ENCODE results near the gene DCBLD2. TPM values are rescaled to one million over a fixed set of nuclear protein-coding genes. Genes with fewer than 3 reads are reported as not detected.

The DCBLD2 gene
- polyA plus RNA-seq, 1 of the 3 experiments (the other 2 are of a cell fraction) = 159 TPM

- no peaks in the 10 kb centered on the region for H3K9me2 ChIP-seq
- no peak for DNase-seq
- TF ChIP-seq FOXJ3 (CRISPR knock-in tag; IDR thresholded peaks at IDR 0.05) = no peak
- TF ChIP-seq USF1 (IDR thresholded peaks at IDR 0.05; ENCODE audit: borderline replicate concordance, low read depth) = no peak
- TF ChIP-seq REST (IDR thresholded peaks at IDR 0.05; ENCODE audit: low read depth, low read length) = no peak
- TF ChIP-seq TCF12 (IDR thresholded peaks at IDR 0.05) = no peak
- no peak for TF ChIP-seq SIN3A (IDR thresholded peaks at IDR 0.05; ENCODE audit: borderline replicate concordance, low read depth, low read length)
- no peak for TF ChIP-seq RFX5 (IDR thresholded peaks at IDR 0.05; ENCODE audit: low read length)
- no peak for TF ChIP-seq MAX (IDR thresholded peaks at IDR 0.05; ENCODE audit: low read depth)
- no peaks in the 10 kb centered on the region for H4K20me1 ChIP-seq (ENCODE audit: insufficient read depth)
- POLR2A ChIA-PET = interaction anchor here (1.1 to 3.9 kb wide), 2 partner anchors 30 to 137 kb away, joined by 3 to 50 read pairs; partner anchors contain the start of gene DCBLD2
- no peaks in the 10 kb centered on the region for H3K27me3 ChIP-seq (ENCODE audit: insufficient read depth)
- H3K4me2 ChIP-seq = peak overlapping the region; percentile 29
- CTCF ChIA-PET = interaction anchor here (0.8 to 1.0 kb wide), 2 partner anchors 33 to 53 kb away, joined by 3 read pairs; no protein-coding TSS in a partner anchor
- H3K9me3 ChIP-seq = no peaks in the 10 kb centered on the region
- no peaks in the 10 kb centered on the region for H3F3A ChIP-seq (replicated peaks; ENCODE audit: insufficient read depth)
- peaks cover 57% of the 10 kb centered on the region; the same call in 1 of the 2 replicates for H3K79me2 ChIP-seq (ENCODE audit: insufficient read depth)
- H3K4me1 ChIP-seq (ENCODE audit: control insufficient read depth in 1 of 2, insufficient read depth in 2 of 2, low read depth in 1 of 2, low read length in 1 of 2) = peaks cover 22 to 55% of the 10 kb centered on the region in 2 experiments
- 51% methylated on average over 4 of the region's 4 CpGs for WGBS (ENCODE audit: low lambda C conversion rate)
- H3K27ac ChIP-seq (ENCODE audit: low read depth in 2 of 2, low read length in 1 of 2) = peak overlapping the region in 1 of 2 experiments; percentile 92; a peak in 2 of 4 replicates
- peaks cover 3 to 5% of the 10 kb centered on the region in 2 experiments for H3K36me3 ChIP-seq (replicated peaks in 1 of 2; ENCODE audit: control insufficient read depth in 1 of 2, insufficient read depth in 2 of 2, low read length in 1 of 2)
- peak overlapping the region in 1 of 2 experiments; percentile 6; a peak in 2 of 4 replicates for H3K4me3 ChIP-seq (ENCODE audit: low read depth in 2 of 2, low read length in 1 of 2)
- H3K9ac ChIP-seq = no peak overlapping the region
- no peak overlapping the region for H2AFZ ChIP-seq (ENCODE audit: low read depth)
Observed at GRCh38 chr3:98764472-98764884, 137.0 kb downstream of the DCBLD2 start.

GRCh38 chr3:98763819-98764418 is 137.6 kb downstream of the DCBLD2 start:
- H2AFZ ChIP-seq (ENCODE audit: low read depth) = no peak overlapping the region
- no peak overlapping the region for H3K9ac ChIP-seq
- H3K4me1 ChIP-seq (ENCODE audit: control insufficient read depth in 1 of 2, insufficient read depth in 2 of 2, low read depth in 1 of 2, low read length in 1 of 2) = peaks cover 19 to 55% of the 10 kb centered on the region in 2 experiments
- TF ChIP-seq CTCF (IDR thresholded peaks at IDR 0.05) (no peak), USF2 (IDR thresholded peaks at IDR 0.05; ENCODE audit: borderline replicate concordance, low read depth, low read length) (no peak), NFIC (IDR thresholded peaks at IDR 0.05; ENCODE audit: borderline replicate concordance) (no peak), FOXM1 (IDR thresholded peaks at IDR 0.05; ENCODE audit: low read depth) (no peak), RAD21 (IDR thresholded peaks at IDR 0.05; ENCODE audit: low read length) (no peak)
- H4K20me1 ChIP-seq (ENCODE audit: insufficient read depth) = no peaks in the 10 kb centered on the region
- 71% methylated on average over 5 of the region's 5 CpGs for WGBS (ENCODE audit: low lambda C conversion rate)
- no peaks in the 10 kb centered on the region for H3F3A ChIP-seq (replicated peaks; ENCODE audit: insufficient read depth)
- peaks cover 55% of the 10 kb centered on the region; the same call in 1 of the 2 replicates for H3K79me2 ChIP-seq (ENCODE audit: insufficient read depth)
- no peaks in the 10 kb centered on the region for H3K27me3 ChIP-seq (ENCODE audit: insufficient read depth)
- peak overlapping the region; percentile 29 for H3K4me2 ChIP-seq
- peak overlapping the region in 1 of 2 experiments; percentile 92; a peak in 3 of 4 replicates for H3K27ac ChIP-seq (ENCODE audit: low read depth in 2 of 2, low read length in 1 of 2)
- peaks cover 5 to 6% of the 10 kb centered on the region in 2 experiments for H3K36me3 ChIP-seq (replicated peaks in 1 of 2; ENCODE audit: control insufficient read depth in 1 of 2, insufficient read depth in 2 of 2, low read length in 1 of 2)
- no peaks in the 10 kb centered on the region for H3K9me2 ChIP-seq
- ChIA-PET CTCF (interaction anchor here (0.8 kb wide), 1 partner anchor 53 kb away, joined by 3 read pairs; no protein-coding TSS in a partner anchor), POLR2A (interaction anchor here (1.1 to 3.9 kb wide), 4 partner anchors 16 to 138 kb away, joined by 3 to 50 read pairs (median 4); partner anchors contain the start of gene DCBLD2)
- H3K4me3 ChIP-seq (ENCODE audit: low read depth in 2 of 2, low read length in 1 of 2) = peak overlapping the region in 1 of 2 experiments; percentile 32; a peak in 2 of 4 replicates
- DNase-seq = no peak
- no peaks in the 10 kb centered on the region for H3K9me3 ChIP-seq
